Stomach smooth muscle (tissue), 2 donors: ENCODE results near the gene C1orf198.

Experiments used
- H3K27ac ChIP-seq: one replicate; pipeline ENCODE4 v1.7.0; 2013; ENCODE audit warnings: mild to moderate bottlenecking, low read length, inconsistent platforms
- H3K27me3 ChIP-seq, 2 donors: one replicate each; pipeline ENCODE4 v1.7.0; 2013; ENCODE audit warnings: low read length in 2 of 2; ENCODE audit not compliant: insufficient read depth in 2 of 2, control insufficient read depth in 1 of 2
- H3K36me3 ChIP-seq, 2 donors: one replicate each; pipeline ENCODE4 v1.7.0; 2013; ENCODE audit warnings: low read length in 2 of 2; ENCODE audit not compliant: control insufficient read depth in 2 of 2, insufficient read depth in 2 of 2
- H3K4me1 ChIP-seq: one replicate; pipeline ENCODE4 v1.7.0; 2013; ENCODE audit warnings: low read length; ENCODE audit not compliant: control insufficient read depth, insufficient read depth
- H3K4me3 ChIP-seq, 2 donors: one replicate each; pipeline ENCODE4 v1.7.0; 2013; ENCODE audit warnings: low read length in 2 of 2
- H3K9ac ChIP-seq, 2 donors: one replicate each; pipeline ENCODE4 v1.7.0; 2013; ENCODE audit warnings: low read length in 2 of 2, mild to moderate bottlenecking in 1 of 2
- H3K9me3 ChIP-seq, 2 donors: one replicate each; pipeline ENCODE4 v1.7.0; 2013; ENCODE audit warnings: low read length in 2 of 2; ENCODE audit not compliant: control insufficient read depth in 2 of 2
- donor health status: healthy.
- donor health status: Pancreatic carcinoma.

Gene C1orf198

GRCh38 chr1:230869500-230869899, 1.2 kb upstream of the C1orf198 start:
- Histone ChIP-seq H3K36me3 (no peaks in the 10 kb centered on the region), H3K4me3 (peak overlapping the region in 1 of 2 donors; percentile 78), H3K4me1 (peaks cover 32% of the 10 kb centered on the region), H3K27ac (peak overlapping the region; percentile 76), H3K9ac (no peak overlapping the region), H3K9me3 (no peaks in the 10 kb centered on the region), H3K27me3 (no peaks in the 10 kb centered on the region)

GRCh38 chr1:230868736-230869385, 540 bp upstream of the C1orf198 start:
- no peaks in the 10 kb centered on the region for H3K9me3 ChIP-seq
- peak overlapping the region; percentile 76 for H3K27ac ChIP-seq
- H3K4me1 ChIP-seq = peaks cover 38% of the 10 kb centered on the region
- no peaks in the 10 kb centered on the region for H3K27me3 ChIP-seq
- H3K36me3 ChIP-seq = no peaks in the 10 kb centered on the region
- H3K4me3 ChIP-seq = peak overlapping the region; percentile 65 to 78
- H3K9ac ChIP-seq = peak overlapping the region; percentile 44 to 76

GRCh38 chr1:230867101-230867902, 1.0 kb downstream of the C1orf198 start:
- peaks cover 47% of the 10 kb centered on the region for H3K4me1 ChIP-seq

GRCh38 chr1:230866171-230867070, 1.9 kb downstream of the C1orf198 start:
- Histone ChIP-seq H3K4me3 (peak overlapping the region; percentile 87 to 94), H3K9me3 (no peaks in the 10 kb centered on the region), H3K9ac (peak overlapping the region; percentile 83 to 88), H3K36me3 (no peaks in the 10 kb centered on the region), H3K27ac (peak overlapping the region; percentile 73), H3K4me1 (peaks cover 55% of the 10 kb centered on the region), H3K27me3 (no peaks in the 10 kb centered on the region)

More at GRCh38 chr1:230867101-230867902, 1.0 kb downstream of the C1orf198 start:
- Histone ChIP-seq H3K27ac (peak overlapping the region; percentile 73), H3K9ac (peak overlapping the region; percentile 83 to 88), H3K36me3 (no peaks in the 10 kb centered on the region), H3K27me3 (no peaks in the 10 kb centered on the region), H3K9me3 (no peaks in the 10 kb centered on the region), H3K4me3 (peak overlapping the region; percentile 87 to 94)

GRCh38 chr1:230865062-230865817, 3.1 kb downstream of the C1orf198 start:
- Histone ChIP-seq H3K4me1 (peaks cover 62% of the 10 kb centered on the region), H3K27ac (peak overlapping the region; percentile 73), H3K27me3 (no peaks in the 10 kb centered on the region), H3K9me3 (no peaks in the 10 kb centered on the region), H3K36me3 (no peaks in the 10 kb centered on the region), H3K4me3 (peak overlapping the region; percentile 87 to 94), H3K9ac (peak overlapping the region in 1 of 2 donors; percentile 83)

- peak overlapping the region; percentile 29 to 87 for H3K4me3 ChIP-seq
- no peak overlapping the region for H3K9ac ChIP-seq
- no peaks in the 10 kb centered on the region for H3K27me3 ChIP-seq
- H3K9me3 ChIP-seq = no peaks in the 10 kb centered on the region
- H3K27ac ChIP-seq = peak overlapping the region; percentile 73
- no peaks in the 10 kb centered on the region for H3K36me3 ChIP-seq
- peaks cover 66% of the 10 kb centered on the region for H3K4me1 ChIP-seq
These were observed 3.9 kb downstream of the C1orf198 start for GRCh38 chr1:230864441-230864840.

GRCh38 chr1:230863449-230863848, 4.9 kb downstream of the C1orf198 start:
- Histone ChIP-seq H3K27ac (peak overlapping the region; percentile 73), H3K4me3 (peak overlapping the region in 1 of 2 donors; percentile 15), H3K9me3 (no peaks in the 10 kb centered on the region), H3K27me3 (no peaks in the 10 kb centered on the region), H3K9ac (no peak overlapping the region), H3K36me3 (no peaks in the 10 kb centered on the region), H3K4me1 (peaks cover 68% of the 10 kb centered on the region)

GRCh38 chr1:230861970-230862595, 6.2 kb downstream of the C1orf198 start:
- Histone ChIP-seq H3K27me3 (no peaks in the 10 kb centered on the region), H3K9me3 (no peaks in the 10 kb centered on the region), H3K36me3 (no peaks in the 10 kb centered on the region), H3K27ac (peak overlapping the region; percentile 32), H3K4me1 (peaks cover 81% of the 10 kb centered on the region), H3K9ac (no peak overlapping the region), H3K4me3 (no peak overlapping the region)

- Histone ChIP-seq H3K9ac (peak overlapping the region in 1 of 2 donors; percentile 13), H3K27me3 (no peaks in the 10 kb centered on the region), H3K27ac (peak overlapping the region; percentile 32), H3K36me3 (no peaks in the 10 kb centered on the region), H3K4me3 (peak overlapping the region in 1 of 2 donors; percentile 3), H3K9me3 (no peaks in the 10 kb centered on the region), H3K4me1 (peaks cover 82% of the 10 kb centered on the region)
These were observed 6.8 kb downstream of the C1orf198 start for GRCh38 chr1:230861489-230861888.
